Activated T-cell treated with anti-CD3 and anti-CD28 coated beads for 48 hours (primary cell): ENCODE results near the gene TVP23B.
"Not testable (repeated sequence)": the region's sequence is repeated elsewhere in the genome, so short reads cannot be mapped to it uniquely, and the experiment has no call there.

ENCODE experiments used
- DNase-seq: peaks from one replicate; pipeline ENCODE4 v3.0.0-alpha.2; 2020; ENCODE audit warnings: low read depth

Gene TVP23B

DNA sequence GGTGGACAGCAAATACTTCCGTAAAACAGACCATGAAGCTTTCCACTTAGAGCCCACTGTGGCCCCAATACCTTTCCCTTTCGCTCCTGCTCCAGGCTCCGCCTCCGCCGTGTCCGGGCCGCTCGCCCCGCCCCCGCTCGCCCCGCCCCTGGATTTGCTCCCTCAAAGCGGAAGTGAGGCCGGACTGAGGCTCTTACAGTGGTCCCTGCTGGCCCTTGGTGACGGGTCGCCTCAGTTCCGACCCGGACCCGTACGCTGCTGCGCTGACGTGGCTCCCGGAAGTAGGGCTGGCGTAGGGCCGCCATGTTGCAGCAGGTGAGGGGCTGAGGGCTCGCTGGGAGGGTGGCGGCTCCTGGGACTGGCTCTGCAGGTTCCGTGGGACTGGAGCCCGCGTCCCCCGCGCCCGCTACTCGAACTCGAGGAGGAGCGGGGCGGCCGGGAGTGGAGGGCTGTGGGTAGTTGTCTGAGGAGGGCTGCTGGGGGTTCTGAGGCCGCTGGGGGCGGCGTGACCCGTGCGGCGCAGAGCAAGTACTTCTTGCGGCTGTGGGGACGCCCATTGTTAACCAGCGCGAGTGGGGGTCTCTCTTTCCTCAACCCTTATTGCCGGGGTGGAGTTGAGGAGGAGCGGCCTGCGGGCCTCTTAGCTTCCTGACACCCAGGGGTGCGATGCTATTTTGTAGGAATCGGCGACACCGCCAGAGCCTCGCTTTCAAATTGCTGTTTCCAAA is at the start of gene TVP23B:
Gene TVP23B, plus strand, starts transcription at position 193 of the 728 bp plus-strand sequence. Its CDS starts 111 bp downstream, at position 304.
- peak; percentile 98 for DNase-seq

GRCh38 chr17:18732438-18732837 is 48.5 kb upstream of the TVP23B start:
- DNase-seq = not testable (repeated sequence)

- DNase-seq = not testable (repeated sequence)
Observed at GRCh38 chr17:18733350-18733749, 47.6 kb upstream of the TVP23B start.

- DNase-seq = not testable (repeated sequence)
Observed at GRCh38 chr17:18739616-18740391, 41.2 kb upstream of the TVP23B start.

GRCh38 chr17:18741228-18741627 is 39.8 kb upstream of the TVP23B start:
- not testable (repeated sequence) for DNase-seq

DNA sequence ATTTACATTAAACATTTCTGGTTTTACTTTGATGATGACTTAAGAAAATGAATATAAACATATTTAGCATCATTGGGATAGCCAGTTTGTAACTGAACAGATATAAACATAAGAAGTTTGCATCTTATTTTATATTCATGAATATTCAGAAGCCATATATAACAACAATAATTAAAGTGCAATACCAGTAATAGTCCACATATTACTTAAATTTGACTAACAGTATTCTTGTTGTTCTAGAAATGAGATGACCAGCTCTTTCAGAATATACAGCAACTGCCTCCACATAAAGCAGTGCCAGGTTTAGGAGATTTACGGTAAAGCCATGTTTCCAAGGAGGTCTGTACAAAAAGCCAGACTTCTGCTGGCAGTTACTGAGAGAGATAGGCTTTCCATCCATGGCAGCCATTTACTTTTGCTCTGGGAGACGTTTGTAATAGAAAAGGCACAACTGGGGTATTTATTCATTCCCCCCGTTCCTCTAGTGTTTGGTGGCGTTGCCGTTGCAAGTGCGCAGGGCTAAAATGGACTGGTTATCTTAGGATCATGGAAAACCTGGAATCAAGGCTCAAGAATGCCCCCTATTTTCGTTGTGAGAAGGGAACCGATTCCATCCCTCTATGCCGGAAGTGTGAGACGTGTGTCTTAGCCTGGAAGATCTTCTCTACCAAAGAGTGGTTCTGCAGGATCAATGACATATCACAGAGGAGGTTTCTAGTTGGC is 37.1 kb upstream of the TVP23B start, which contains the start of gene FBXW10:
Gene FBXW10, plus strand, starts transcription at position 356 of the 723 bp plus-strand sequence. Its CDS starts 191 bp downstream, at position 547.
- DNase-seq = not testable (repeated sequence)

DNA sequence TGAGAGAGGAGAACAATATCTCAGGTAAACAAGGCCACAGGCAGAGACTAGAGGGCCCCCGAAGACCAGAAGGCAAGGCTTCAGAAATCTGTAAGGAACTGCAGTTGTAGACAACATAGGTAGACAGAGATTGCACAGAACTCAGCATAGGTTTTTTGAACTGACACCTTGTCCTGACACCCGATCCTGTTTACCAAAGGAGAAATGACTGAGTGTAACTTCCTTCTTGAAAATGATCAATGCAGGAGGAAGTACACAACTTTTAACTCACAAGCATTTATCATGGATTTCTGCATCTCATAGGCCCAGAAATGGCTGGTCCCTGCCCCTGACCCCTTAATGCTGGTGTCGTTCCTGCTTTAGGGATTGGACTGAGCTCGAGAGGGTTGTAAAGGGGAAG is 36.3 kb upstream of the TVP23B start:
- not testable (repeated sequence) for DNase-seq

DNA sequence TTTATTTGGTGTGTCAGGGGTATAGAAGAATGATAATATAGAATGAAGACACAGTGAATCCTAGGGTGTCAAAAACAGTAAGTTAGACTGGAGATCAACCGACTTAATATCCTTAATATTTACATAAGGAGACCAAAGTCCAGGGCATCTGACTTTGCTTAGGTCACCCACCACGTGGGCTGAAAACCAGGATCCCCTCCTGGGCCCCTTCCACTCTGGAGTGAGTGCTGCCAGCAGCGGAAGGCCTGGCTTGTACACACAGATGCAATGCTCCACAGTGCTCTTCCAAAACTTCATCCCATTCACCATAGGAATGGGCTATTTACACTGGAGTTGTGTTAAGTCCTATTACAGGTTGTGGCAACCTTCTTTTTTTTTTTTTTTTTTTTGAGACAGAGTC is 34.4 kb upstream of the TVP23B start:
- not testable (repeated sequence) for DNase-seq

GRCh38 chr17:18747501-18747900 is 33.5 kb upstream of the TVP23B start:
- DNase-seq = not testable (repeated sequence)

DNA sequence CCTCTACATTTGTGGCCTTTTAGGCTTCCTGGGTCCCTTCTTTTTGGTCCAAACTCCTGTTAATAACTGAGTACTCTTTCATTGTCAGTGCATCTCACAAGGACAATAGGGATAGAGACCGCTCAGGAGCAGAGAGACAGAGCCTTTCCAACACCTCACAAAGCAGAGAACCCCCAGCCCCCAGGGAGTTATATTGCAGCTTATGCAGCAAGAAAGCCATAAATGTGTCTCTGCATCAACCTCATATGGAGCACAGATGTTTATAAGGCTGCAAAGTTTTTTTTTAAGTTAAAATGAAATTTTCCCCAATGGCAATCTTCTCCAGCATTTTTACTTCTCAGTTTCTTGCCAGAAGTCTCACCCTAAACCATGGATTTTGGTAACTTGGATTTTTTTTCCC is 30.7 kb upstream of the TVP23B start:
- not testable (repeated sequence) for DNase-seq

DNA sequence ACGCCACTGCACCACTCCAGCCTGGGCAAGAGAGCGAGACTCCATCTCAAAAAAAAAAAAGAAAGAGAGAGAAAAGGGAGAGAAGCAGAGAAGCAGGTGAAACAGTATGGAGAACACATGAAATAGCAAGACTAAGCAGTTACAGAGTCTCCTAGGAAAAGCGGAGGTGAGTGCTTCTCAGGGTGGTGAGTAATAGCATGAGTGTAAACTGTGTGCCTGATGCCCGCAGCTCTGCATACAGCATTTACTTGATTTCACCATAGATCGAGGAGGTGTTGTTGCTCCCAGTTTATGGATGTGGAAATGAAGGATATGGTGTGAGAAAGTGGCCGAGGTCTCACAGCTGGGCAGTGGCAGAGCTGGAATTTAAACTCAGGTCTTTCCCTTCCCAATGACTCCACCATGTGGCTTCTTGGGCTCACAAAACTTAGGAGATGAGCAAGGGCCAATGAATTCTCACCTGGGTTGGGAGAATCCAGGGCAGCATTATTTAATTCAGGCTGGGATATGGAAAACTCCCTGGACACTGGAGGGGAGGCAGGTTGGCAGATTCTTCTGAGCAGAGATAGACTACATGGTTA is 27.1 kb upstream of the TVP23B start:
- DNase-seq = not testable (repeated sequence)

- DNase-seq = not testable (repeated sequence)
Observed at GRCh38 chr17:18755969-18756368, 25.0 kb upstream of the TVP23B start.

- DNase-seq = not testable (repeated sequence)
Observed at GRCh38 chr17:18757368-18758044, 23.5 kb upstream of the TVP23B start.

GRCh38 chr17:18758344-18758743 is 22.6 kb upstream of the TVP23B start:
- DNase-seq = not testable (repeated sequence)

- DNase-seq = not testable (repeated sequence)
Observed at GRCh38 chr17:18760221-18760620, 20.8 kb upstream of the TVP23B start.

DNA sequence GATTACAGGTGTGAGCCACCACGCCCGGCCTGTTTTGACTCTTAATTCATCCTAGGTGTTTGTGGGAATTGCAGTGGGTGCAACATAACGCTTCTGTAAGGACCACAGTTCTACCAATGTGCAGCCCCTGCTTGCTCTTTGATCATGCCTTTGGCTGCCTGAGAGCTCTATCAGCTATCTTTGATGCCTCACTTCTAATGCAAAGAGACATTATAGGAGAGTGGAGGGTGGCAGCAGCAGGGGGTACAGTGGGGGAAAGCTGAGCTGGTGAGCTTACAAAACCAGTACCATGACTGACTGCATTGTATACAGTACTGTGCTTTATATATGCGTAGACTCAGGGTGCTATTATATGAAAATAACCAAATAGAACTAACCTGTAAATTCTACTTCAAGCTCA is 10.4 kb upstream of the TVP23B start:
- DNase-seq = not testable (repeated sequence)

- DNase-seq = not testable (repeated sequence)
Observed at GRCh38 chr17:18771066-18771465, 9.9 kb upstream of the TVP23B start.

DNA sequence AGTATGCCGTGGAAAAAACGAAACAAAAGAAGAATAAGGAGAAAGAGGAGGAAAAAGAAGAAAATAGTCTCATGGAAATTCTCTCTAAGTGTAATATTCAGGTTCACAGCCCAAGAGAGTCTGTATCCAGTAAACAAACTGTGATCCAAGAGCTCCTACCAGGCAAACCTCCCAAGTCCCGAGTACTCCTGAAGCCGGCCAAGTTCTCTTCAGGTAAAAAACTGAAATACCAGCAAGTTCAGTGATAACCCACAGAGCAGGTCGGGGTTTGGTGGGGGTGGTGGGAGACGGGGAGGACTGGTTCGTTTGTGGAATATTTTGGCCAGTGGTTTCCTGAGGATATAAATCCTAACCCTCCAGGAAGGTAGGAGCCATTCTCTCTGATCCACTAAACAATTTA is 8.5 kb upstream of the TVP23B start:
- DNase-seq = no peak

- DNase-seq = not testable (repeated sequence)
Observed at GRCh38 chr17:18781805-18782204, 822 bp downstream of the TVP23B start.

DNA sequence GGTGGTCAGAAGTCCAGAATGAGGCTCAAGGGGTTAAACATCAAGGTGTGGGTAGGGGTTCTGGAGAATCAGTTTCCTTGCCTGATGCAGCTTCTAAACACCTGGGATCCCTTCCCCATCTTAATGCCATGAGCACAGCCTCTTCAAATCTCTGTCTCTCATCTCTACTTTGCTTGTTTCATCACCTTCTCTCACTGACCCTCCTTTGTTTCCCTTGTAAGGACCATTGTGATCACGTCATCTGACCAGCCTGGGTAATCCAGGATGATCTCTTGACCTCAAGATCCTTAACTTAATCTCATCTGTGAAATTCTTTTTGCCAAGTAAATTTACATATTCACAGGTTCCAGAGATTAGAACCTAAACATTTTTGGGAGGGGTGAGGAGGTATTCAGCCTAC is 5.0 kb downstream of the TVP23B start:
- not testable (repeated sequence) for DNase-seq

GRCh38 chr17:18786890-18787289 is 5.9 kb downstream of the TVP23B start:
- not testable (repeated sequence) for DNase-seq
